Measurements from ENCODE around the gene EGFL7. TPM values are rescaled to one million over a fixed set of nuclear protein-coding genes. Genes with fewer than 3 reads are reported as not detected.

Gene EGFL7
- total RNA-seq, 1 donor from 2014 or later, result 272 TPM

GRCh38 chr9:136693490-136694162, 30.9 kb downstream of the EGFL7 start:
- no peaks in the 10 kb centered on the region for H3K36me3 ChIP-seq
- H3K4me1 ChIP-seq, result peaks cover 16% of the 10 kb centered on the region
- no peaks in the 10 kb centered on the region for H3K9me3 ChIP-seq
- H3K4me3 ChIP-seq, result no peak overlapping the region
- DNase-seq (ENCODE audit: extremely low spot score in 2 of 2), result no peak
- no peak for TF ChIP-seq CTCF (IDR thresholded peaks at IDR 0.05)
- TF ChIP-seq POLR2AphosphoS5 (IDR thresholded peaks at IDR 0.05; ENCODE audit: insufficient read depth in 1 of 2, low read depth in 1 of 2), result no peak
- no peak for TF ChIP-seq POLR2A (IDR thresholded peaks at IDR 0.05)
- H3K27me3 ChIP-seq, result no peaks in the 10 kb centered on the region
- intact Hi-C loops (cut with DNase I), result no loop called here
- H3K27ac ChIP-seq, result no peak overlapping the region

GRCh38 chr9:136694163-136694871, 31.6 kb downstream of the EGFL7 start:
- no peak overlapping the region for H3K27ac ChIP-seq
- no peaks in the 10 kb centered on the region for H3K36me3 ChIP-seq
- H3K9me3 ChIP-seq, result no peaks in the 10 kb centered on the region
- no peak for DNase-seq (ENCODE audit: extremely low spot score in 2 of 2)
- TF ChIP-seq POLR2AphosphoS5 (IDR thresholded peaks at IDR 0.05; ENCODE audit: insufficient read depth in 1 of 2, low read depth in 1 of 2), result no peak
- peak in 2 of 3 experiments; percentile 25 to 31 for TF ChIP-seq CTCF (IDR thresholded peaks at IDR 0.05)
- TF ChIP-seq POLR2A (IDR thresholded peaks at IDR 0.05), result no peak
- no peaks in the 10 kb centered on the region for H3K27me3 ChIP-seq
- peaks cover 16% of the 10 kb centered on the region for H3K4me1 ChIP-seq
- intact Hi-C loops (cut with DNase I), result no loop called here
- H3K4me3 ChIP-seq, result no peak overlapping the region

- intact Hi-C loops (cut with DNase I), result no loop called here
- Histone ChIP-seq H3K27ac (no peak overlapping the region), H3K4me1 (peaks cover 16% of the 10 kb centered on the region), H3K9me3 (no peaks in the 10 kb centered on the region), H3K27me3 (no peaks in the 10 kb centered on the region), H3K36me3 (no peaks in the 10 kb centered on the region), H3K4me3 (no peak overlapping the region)
- TF ChIP-seq POLR2AphosphoS5 (IDR thresholded peaks at IDR 0.05; ENCODE audit: insufficient read depth in 1 of 2, low read depth in 1 of 2) (no peak), CTCF (IDR thresholded peaks at IDR 0.05) (no peak), POLR2A (IDR thresholded peaks at IDR 0.05) (no peak)
- DNase-seq (ENCODE audit: extremely low spot score in 2 of 2), result no peak
These were observed 32.1 kb downstream of the EGFL7 start for GRCh38 chr9:136694872-136695247.

- Histone ChIP-seq H3K4me1 (peaks cover 16% of the 10 kb centered on the region), H3K27me3 (no peaks in the 10 kb centered on the region), H3K4me3 (no peak overlapping the region), H3K36me3 (no peaks in the 10 kb centered on the region), H3K9me3 (no peaks in the 10 kb centered on the region), H3K27ac (no peak overlapping the region)
- intact Hi-C loops (cut with DNase I), result no loop called here
- no peak for TF ChIP-seq POLR2A (IDR thresholded peaks at IDR 0.05)
- no peak for TF ChIP-seq POLR2AphosphoS5 (IDR thresholded peaks at IDR 0.05; ENCODE audit: insufficient read depth in 1 of 2, low read depth in 1 of 2)
- no peak for TF ChIP-seq CTCF (IDR thresholded peaks at IDR 0.05)
- DNase-seq (ENCODE audit: extremely low spot score in 2 of 2), result no peak
These were observed 32.7 kb downstream of the EGFL7 start for GRCh38 chr9:136695435-136695895.

GRCh38 chr9:136695955-136696354, 33.2 kb downstream of the EGFL7 start:
- no peak for DNase-seq (ENCODE audit: extremely low spot score in 2 of 2)
- Histone ChIP-seq H3K9me3 (no peaks in the 10 kb centered on the region), H3K27me3 (no peaks in the 10 kb centered on the region), H3K36me3 (no peaks in the 10 kb centered on the region), H3K4me1 (peaks cover 20% of the 10 kb centered on the region), H3K4me3 (no peak overlapping the region), H3K27ac (no peak overlapping the region)
- TF ChIP-seq POLR2A (IDR thresholded peaks at IDR 0.05) (no peak), CTCF (IDR thresholded peaks at IDR 0.05) (no peak), POLR2AphosphoS5 (IDR thresholded peaks at IDR 0.05; ENCODE audit: insufficient read depth in 1 of 2, low read depth in 1 of 2) (no peak)
- intact Hi-C loops (cut with DNase I), result no loop called here

Measured in vagina (tissue), 2 donors.